Activated CD4-positive, alpha-beta T cell treated with anti-CD3 and anti-CD28 coated beads, Interleukin-2, amount 50 U/mL, for 48 hours (primary cell): ENCODE data around the gene CARD11.
"Not testable (repeated sequence)": the region's sequence is repeated elsewhere in the genome, so short reads cannot be mapped to it uniquely, and the experiment has no call there.

Experiments used
- DNase-seq, 2 experiments: peaks; one replicate each; pipeline ENCODE4 v3.0.0-alpha.2; 2020

Gene CARD11

DNA sequence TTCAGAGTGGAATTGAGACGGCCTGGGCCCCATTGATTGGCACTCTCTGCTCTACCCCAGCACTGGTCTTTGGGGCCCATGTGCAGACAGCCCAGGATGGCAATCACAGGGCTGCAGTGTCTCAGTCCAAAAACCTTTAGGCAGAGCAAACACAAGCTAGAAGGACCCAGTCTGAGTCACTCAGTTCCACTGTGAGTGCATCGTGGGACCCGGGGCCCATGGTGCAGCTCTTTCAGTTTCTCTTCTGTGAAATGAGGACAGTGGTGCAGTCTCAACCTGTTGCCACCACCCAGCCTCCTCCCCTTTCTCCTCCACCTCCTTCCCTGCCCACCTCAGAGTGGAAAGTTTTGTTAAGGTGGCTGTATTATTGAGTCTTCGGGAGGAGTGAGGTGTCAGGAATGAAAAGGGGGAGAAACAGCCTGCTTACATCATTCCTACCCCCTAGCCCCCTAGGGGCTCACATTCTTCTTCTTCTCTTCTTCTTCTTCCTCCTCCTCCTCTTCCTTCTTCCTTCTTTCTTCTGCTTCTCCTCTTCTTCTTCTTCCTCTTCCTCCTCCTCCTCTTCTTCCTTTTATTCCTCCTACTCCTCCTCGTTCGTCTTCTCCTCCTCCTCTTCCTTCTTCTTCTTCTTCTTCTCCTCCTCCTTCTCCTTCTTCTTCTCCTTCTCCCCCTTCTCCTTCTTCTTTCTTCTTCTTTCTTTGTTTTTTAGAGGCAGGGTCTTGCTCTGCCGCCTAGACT, 19.5 kb upstream of the CARD11 start:
- peak; percentile 82 to 89 for DNase-seq

DNA sequence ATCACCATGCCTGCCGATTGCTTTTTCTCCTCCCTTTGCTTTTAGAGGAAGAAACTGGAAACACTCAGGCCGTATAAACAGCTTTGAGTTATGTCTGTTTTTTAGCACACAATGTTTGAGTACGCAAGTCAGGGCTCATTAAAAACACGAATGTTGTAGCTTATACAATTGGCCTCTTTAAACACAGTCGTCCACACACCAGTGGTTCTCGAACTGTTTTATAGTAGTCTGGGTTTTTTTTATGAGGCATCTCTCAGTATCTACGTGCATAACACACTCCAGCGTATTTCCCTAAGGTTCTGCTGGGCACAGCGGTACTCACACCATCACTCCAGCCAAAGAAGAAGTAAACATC, 13.4 kb upstream of the CARD11 start:
- no peak for DNase-seq

DNA sequence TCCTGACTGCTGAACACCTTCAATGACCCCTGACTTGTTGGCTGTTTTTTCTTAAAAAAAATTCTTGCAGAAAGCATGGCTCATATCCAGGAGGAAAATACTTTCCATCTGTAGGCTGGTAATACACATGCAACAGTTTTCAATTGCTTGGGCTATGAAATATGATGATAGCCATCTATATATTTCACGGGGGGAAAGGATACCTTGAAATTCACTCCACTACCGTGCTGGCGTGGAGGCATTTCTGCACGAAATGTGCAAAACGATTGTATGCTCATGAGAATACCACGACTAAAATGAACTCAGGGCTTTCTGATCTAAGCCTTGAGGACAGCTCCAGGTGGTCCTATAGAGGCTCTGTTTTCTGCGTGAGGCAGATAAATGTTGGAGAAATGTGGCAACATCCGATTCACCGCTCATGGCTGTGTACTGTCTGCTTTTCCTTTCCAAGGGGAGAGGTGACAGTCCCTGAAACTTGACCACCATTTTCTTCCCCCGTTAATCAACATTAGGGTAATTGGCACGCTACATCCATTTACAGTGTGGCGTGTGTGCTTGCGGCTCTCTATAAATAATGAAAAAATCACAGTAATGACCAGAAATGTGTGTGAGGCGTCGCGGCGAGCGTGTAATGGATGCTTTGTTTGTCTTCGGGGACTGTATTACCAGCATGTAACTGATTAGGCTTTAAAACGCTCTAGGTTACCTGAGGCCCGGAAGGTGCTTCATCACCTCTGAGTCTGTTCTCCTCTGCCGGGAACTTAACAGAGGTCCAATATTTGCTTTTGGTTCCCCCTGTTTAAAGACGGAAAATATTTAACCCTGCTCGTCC, 12.8 kb upstream of the CARD11 start:
- DNase-seq: no peak

DNA sequence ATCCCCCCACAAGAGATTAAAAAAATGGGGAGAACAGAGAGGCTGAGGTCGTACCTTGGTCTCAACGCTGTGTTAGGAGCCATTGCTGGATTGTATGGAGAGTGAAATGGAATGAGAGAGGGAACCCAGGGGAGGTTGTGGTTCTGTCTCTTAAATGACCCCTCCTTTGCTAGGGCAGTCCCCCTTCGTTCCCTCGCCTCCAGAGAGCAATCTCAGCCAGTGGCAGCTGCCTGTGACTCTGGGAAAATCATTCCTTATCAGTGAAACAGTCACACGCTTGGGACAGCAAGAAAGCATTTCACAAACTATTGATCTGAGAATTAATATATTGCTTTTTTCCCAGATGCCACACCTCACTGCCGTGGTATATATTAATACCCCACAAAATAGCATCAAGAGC, 12.0 kb upstream of the CARD11 start:
- no peak for DNase-seq

DNA sequence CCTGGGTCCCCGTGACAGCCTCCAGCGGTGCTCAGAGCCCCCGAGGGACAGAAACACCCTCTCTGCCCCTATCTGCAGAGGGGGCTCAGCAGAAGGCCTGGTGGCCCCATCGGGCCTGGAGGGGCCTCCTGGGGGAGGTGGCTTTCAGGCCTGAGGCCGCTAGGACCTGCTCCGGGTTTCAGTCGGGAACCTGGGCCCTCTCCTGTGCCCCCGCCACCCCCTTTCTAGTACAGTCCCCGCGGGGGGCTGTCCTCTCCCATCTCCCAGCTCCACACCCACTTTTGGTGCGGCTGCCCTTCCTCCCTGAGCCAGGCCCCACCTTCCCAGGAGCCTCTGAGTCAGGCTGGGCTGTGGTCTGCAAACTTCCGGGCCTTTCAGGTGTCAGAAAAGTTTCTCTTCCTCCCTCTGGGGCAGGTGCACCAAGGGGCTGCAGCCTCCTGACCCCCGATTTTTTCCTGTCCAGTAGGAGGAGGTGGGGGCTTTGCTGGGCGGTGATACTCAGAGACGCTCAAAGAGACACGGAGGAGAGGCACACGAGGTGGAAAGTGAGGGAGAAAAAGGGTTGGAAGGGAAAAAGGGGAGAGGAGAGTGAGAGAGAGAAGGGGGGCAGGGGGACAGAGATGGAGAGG, 692 bp downstream of the CARD11 start:
- DNase-seq: peak; percentile 77 to 82

DNA sequence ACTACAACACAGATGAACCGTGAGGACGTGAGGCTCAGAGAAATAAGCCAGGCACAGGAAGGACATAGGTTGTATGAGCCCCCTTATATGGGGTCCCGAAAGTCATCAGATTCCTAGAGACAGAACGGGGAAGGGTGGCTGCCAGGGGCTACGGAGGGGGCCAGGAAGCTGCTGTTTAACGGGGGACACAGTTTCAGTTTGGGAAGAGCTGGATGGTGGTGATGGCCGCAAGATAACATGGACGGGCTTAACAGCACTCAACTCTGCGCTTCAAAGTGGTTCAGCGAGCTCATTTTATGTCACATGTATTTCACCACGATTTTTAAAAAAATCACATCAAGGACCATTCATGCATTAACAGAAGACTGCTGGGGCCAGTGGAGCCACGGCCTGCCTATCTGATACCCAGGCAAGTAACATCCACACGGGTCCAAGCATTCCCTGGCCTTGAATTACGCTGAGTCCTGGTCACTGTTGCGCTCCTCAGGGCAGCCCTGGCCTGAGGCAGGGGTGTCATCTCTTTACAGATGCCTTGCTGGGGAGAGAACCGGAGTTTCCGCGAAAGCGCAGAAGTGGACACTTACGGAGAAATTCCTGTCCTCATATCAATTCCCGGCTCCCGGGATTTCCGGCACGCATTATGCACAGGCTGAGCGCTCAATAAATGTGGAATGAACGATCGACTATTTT, 1.5 kb downstream of the CARD11 start:
- DNase-seq: no peak

DNA sequence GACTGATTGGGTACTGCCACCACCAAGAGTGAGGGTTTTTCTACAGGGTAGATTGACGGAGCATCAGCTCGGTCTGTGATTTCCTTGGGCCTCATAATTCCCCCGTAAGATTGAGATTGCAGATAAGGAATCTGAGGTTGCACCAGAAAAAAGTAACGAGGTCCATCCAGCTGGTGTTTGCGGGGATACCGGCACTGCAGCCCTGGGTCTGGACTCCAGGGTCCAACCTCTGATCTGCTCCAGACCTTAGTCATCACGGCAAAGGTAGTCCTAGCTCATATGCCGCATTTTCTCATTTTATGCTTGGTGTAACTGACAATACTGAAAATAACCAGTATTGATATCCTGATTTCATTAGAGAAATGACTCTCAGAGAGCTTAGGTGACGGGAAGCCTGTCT, 3.9 kb downstream of the CARD11 start:
- peak in 1 of 2 experiments; percentile 28 for DNase-seq

DNA sequence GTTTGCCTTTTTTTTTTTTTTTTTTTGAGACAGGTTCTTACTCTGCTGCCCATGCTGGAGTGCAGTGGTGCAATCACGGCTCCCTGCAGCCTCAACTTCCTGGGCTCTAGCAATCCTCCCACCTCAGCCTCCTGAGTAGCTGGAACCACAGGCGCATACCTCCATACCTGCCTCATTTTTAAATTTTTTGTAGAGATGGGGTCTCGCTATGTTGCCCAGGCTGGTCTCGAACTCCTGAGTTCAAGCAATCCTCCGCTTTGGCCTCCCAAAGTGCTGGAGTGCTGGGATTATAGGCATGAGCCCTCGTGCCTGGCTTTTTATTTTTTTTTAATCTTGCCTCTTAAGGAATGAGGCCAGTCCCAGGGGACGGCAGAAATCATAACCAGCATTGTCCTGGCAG, 5.7 kb downstream of the CARD11 start:
- not testable (repeated sequence) for DNase-seq

DNA sequence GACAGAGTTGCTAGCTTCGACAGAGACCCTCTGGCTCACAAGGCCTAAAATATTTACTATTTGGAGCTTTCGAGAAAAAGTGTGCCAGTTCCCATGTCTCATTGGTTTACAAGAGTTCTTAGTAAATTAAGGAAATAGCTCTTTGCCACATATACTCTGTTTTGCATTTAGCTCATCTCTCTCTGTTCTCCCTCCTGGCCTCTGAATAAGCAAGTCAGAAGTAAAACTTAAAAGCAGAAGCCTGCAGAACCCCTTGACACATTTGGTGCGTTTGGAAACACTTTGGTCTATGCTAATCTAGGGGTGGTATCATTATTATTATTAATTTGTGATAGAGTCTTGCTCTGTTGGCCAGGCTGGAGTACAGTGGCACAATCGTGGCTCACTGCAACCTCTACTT, 6.4 kb downstream of the CARD11 start:
- no peak for DNase-seq

DNA sequence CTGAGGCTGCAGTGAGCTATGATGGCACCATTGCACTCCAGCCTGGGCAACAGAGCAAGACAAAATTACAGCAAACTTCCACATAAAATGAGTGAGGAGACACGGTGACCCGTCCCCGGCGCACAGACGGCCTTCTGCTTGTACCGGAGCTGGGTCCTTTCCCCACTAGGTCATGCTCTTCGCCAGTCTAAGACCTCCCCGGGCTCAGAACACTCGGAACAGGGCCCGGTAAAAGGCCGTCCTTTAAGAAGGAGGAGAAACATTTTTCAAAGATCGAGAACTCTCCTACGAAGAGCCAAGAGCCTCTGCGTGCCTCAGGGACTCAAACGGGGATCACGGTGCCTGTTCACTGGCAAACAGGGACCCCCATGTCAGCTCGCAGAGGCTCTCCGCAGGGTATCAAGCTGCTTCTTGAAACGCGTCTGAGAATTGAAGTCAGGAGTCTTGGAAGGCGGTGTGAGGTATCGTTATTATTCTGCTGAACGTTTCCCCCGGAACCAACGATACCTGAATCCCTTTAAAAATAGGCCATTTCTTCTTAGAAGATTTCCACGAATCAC, 9.0 kb downstream of the CARD11 start:
- DNase-seq: no peak

DNA sequence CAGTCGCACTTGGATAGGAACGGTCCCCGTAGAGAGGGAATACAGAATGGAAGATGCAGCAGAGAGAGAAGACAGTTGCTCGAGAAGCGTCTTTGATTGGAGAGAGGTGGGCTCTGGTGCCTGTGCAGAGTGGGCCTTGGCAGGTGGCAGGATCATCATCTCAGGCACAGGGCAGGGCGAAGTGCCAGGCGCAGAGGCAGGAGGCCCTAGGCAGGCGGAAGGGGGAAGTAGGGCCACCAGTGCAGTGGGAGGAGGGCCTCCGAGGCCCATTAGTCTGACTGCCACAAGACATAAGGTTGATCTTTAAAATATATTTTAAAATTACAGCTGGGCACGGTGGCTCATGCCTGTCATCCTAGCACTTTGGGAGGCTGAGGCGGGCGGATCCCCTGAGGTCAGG, 10.1 kb downstream of the CARD11 start:
- no peak for DNase-seq

DNA sequence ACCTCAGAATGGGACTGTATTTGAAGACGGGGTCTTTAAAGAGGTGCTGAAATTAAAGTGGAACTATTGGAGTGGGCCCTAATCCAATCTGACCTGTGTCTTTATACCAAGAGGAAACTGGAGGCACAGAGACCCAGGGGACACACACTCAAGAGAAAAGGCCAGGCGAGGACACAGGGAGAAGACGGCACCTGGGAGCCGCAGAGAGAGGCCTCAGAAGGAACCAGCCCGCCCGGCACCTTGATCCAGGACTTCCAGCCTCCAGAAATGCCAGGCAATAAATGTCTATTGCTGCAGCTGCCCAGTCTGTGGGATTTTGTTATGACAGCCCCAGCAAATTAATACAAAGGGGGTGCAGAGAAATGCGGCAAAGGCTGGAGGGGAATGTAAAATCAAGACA, 10.5 kb downstream of the CARD11 start:
- DNase-seq: no peak

DNA sequence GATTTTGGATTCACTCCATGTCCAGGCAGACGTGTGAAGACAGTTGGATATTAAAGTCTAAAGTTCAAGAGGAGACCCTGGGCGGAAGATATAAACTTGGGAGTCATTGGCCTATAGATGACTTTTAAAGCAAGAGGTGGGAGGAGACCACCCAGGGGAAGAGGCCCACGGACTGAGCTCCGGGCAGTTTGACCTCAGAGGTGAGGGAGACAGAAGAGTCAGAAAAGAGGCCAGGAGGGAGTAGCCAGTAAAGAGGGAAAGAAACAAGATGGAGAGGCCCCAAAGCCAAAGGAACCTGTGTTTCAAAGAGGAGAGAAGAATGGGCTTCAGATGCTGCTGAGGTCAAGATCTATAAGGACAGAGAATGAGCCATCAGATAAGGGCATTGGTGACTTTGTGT, 11.4 kb downstream of the CARD11 start:
- DNase-seq: no peak

DNA sequence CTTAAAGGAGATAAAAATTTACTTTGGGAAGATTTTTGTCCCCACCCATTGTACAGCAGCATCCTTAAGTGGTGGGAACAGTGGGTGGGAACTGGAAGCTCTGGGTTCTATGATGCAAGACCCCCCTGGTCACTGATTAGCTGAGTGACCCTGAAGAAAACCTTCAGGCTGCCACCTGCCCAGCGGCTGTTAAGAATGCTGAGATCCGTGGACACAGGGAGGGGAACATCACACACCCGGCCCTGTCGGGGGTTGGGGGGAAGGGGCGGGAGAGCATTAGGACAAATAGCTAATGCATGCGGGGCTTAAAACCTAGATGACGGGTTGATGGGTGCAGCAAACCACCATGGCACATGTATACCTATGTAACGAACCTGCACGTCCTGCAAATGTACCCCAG, 14.5 kb downstream of the CARD11 start:
- no peak for DNase-seq

DNA sequence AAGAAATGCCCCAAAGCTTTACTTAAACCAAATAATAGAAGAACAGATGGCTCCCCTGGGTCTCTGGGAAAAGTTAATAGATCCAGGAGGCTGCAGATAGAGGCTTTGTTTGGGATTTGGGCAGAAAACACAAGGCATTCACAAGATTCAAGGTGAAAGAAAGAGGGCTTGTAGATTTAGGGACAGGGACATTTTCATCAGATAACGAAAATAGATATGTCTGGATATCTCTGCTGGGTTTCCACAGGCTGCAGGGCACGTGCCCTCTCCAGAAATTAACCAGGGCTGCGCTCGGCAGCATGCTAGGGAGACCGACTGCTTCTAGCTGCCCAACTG, 14.9 kb downstream of the CARD11 start:
- no peak for DNase-seq

DNA sequence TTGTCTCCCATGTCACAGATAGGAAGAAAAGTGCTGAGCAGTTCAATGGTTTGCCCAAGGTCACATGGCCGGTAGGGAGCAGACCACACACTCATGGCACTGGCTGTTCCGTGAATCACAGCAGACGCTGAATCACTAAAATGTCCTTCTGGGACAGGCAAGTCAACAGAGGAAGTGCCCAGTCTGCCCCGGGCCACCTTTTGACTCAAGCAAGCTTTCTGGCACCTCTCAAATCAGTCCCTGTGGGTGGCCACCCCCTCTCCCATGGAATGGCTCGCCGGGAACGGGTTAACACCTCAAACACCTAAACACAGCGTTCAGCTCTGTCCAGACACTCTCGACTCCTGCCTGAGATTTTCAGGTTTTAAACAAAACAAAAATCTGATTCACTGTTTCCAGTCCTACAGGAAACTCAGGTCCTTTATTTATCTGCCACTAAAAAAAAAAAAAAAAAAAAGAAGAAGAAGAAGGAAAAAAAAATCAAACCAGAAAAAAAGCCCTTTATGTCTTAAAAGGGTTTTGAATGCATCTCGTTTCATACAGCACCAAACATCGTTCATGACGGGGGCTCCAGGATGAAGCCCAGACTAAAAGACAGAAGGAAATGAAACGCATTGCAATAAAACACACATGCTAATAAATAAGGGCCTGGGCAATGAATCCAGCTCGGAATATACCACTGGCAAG, 15.5 kb downstream of the CARD11 start:
- DNase-seq: peak; percentile 75 to 83

DNA sequence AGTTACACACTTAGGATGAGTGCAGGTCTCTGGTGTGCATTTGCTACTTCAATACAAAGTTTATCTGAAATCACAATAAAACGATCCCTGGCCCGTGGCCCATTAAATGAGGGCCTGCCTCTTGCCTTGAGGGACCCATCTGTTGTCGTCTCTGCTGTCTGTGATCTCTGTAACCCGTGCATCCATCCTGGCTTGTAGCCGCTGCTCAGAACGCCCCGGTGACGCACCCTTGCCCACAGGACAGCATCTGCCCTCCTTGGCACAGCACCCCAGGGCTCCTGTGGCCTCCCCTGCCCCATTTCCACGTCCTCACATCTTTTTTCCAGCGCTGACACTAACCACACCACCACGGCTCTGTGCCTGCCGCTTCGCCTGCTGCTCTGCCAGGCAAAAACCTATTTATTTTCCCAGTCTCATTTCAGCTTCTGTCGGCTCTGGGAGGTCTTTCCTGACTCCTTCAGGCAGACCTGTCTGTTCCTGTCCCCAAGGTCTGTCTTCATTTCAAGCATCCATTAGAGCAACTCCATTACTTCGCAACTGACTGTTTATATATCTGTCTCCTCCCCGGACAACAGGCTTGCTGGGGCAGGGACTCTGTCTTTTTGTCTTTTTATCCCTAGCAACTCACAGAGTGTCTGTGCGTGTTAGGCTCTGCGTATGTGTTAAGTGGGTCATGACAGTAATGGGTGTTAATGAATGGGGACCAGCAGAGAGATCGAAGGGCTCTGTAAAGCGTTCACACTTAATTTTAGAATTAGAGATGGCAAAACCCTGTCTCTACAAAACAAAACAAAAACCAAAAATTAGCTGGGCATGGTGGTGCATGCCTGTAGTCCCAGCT, 16.4 kb downstream of the CARD11 start:
- no peak for DNase-seq

DNA sequence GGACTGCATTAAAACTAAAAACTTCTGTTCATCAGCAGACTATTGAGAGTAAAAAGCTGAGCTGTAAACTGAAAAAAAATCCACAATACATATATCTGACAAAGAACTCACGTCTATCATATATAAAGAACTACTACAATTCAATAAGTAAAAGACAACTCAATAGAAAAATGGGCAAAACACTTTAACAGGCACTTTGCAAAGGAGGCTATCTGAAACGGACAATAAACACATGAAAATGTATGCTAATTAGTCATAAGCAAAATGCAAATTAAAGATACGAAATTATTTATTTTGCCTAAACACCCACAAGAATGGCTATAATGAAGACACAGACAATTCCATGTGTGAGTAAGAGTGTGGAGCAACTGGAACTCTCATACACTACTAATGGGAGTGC, 18.1 kb downstream of the CARD11 start:
- DNase-seq: no peak

DNA sequence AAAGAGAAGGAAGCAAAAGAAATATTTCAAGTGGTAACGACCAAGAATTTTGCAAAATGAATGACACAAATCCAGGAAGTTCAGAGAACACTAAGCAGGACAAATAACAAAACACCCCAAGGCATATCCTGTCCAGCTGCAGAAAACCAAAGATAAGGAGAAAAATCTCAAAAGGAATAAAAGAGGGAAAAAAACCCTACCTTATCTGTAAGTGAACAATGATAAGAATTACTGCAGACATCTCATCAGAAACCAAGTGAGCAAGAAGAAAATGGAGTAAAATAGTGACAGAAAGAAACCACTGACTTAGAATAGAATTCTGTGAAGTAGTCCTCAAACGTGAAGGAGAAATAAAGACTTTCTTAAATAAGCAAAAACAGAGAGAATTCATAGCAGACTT, 21.8 kb downstream of the CARD11 start:
- no peak for DNase-seq

DNA sequence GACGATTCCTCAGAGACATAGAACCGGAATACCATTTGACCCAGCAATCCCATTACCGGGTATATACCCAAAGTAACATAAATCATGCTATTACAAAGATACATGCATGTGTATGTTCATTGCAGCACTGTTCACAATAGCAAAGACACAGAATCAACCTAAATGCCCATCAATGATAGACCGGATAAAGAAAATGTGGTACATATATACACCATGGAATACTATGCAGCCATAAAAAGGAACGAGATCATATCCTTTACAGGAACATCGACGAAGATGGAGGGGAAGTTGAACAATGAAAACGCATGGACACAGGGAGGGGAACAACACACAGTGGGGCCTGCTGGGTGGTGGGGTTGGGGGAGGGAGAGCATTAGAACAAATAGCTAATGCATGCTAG, 22.4 kb downstream of the CARD11 start:
- DNase-seq: not testable (repeated sequence)

DNA sequence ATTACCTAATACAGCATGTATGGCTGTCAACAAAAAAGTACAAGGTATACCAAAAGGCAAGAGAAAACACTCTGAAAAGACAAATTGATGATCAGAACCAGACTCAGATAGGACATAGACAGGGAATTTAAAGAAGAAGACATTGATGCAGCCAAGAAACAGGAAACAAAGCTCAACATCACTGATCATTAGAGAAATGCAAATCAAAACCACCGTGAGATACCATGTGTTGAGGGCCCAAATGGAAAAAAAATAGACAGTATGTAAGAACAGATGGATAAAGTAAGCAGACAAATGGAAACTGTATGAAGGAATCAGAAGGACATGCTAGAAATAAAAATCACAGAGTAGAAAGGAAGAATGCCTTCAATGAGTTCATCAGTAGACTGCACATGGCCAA, 23.3 kb downstream of the CARD11 start:
- no peak for DNase-seq

DNA sequence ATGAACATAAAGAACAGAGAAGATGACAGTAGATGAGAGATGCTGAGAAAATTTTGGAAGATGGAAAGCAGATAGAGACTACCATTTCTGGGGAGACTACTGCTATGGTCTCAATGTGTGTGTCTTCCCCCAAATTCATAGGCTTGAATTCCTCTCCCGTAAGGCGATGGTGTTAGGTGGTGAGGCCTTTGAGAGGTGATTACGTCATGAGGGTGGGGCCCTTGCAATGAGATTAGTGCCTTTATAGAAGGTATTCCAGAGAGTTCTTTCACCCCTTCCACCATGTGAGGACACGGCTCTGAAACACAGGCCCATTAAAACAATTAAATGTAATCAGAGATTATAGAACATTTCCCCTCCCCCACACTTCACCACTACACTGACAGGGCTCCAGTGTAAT, 23.9 kb downstream of the CARD11 start:
- no peak for DNase-seq
